GM19397 (cell line): Measurements from ENCODE around the gene PSMD11.
A peak's percentile ranks its signal among the peaks of the same experiment; 100 is the strongest.

Experiments used
- ATAC-seq: cut with Tn5 transposase; IDR thresholded peaks from one replicate; pipeline ENCODE4 v1.9.1; 2021; ENCODE audit warnings: mild to moderate bottlenecking, moderate library complexity; ENCODE audit not compliant: unreplicated experiment

Gene PSMD11

GRCh38 chr17:32489320-32490100 is 45.2 kb downstream of the PSMD11 start:
- ATAC-seq = no peak

- no peak for ATAC-seq
Measured at GRCh38 chr17:32490101-32490482, 45.8 kb downstream of the PSMD11 start.

- ATAC-seq = no peak
Measured at GRCh38 chr17:32491371-32492263, 47.3 kb downstream of the PSMD11 start.

DNA sequence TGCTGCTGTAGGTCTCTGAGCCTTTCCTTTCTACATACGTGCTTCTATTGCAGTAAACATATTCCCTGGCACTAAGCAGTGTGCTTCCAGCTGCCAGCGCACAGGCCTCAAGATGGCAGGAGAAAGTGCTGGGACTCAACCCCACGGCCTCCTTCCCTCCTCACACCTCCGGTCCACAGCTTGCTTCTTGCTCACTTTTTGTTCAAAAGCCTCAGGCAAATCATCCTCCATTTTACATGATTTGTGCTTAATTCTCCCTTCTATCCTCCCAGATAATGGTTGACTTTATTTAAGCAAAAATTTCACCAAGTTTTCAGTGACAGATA is 47.9 kb downstream of the PSMD11 start:
- no peak for ATAC-seq

DNA sequence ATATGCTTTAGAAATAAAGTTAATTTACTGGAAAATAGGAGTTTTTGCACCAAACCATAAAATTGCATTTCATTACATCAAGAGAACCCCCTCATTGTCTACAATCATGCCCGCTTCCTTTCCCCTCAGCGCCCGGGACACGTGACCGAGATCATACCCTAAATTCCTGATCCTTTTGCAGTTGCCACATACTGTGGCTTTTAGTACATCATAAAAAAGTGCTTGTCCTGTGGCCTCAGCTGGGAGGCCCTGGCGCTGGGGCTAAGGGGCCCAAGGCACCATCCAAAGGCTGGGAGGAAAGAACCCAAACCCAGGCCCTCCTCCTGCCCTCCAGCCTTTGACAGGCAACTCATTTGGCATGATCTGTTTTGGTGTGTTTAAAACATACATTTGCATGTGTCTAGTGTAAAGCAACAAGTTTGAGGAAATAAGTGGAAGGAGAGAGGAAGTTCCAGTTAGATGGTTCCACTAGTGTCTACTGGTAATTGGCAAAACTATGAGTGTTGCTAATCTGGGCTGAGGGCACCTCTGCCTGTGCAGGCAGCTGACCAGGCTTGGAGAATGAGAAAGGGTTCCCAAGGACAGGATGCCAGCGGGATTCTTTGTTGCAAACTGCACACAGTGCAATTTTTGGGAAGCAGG is 48.5 kb downstream of the PSMD11 start:
- no peak for ATAC-seq

DNA sequence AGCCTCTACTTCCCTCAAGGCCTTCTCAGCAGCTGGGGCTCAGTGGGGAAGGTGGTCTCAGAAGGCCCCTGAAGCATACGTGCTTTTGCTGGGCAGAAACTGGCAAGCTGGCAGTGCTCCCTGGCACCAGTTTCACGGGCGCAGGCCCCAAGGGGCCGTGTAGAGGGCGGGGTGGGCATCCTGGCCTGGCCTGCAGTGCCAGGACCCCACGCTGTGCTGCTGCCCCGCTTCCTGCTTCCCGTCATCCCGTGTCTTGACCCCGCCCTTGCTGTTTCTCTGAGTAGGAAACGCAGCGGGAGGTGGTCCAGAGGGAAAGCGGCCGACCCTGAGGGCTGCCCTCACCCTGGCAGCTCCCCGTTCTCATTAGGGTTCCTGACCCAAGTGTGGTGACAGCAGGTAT is 49.3 kb downstream of the PSMD11 start:
- ATAC-seq = no peak

DNA sequence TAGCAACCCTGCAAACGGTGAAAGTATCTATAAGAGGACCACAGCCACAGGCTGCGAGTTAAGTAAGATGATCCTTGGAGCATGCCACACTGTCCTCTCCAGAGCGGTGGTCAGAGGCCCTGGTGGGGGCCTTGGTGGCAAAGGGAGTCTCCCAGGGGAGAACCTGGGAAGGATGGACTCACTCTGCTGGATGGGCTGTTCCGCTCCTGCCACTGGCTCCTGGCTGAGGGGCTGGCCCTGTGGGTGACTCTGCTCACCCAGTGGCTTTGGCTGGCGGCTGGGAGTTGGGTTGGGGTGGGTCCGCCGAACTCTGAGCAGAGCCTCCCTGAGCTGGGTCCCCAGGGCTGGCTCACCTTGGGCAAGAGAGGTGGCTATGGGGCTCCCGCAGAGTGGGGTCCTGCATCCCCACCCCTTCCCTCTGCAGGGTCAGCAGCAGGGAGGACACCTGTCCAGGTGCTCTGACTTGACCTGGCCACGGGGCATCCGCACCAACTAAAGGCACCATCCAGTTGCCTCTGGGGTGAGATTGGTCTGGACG is 49.7 kb downstream of the PSMD11 start:
- ATAC-seq = no peak

DNA sequence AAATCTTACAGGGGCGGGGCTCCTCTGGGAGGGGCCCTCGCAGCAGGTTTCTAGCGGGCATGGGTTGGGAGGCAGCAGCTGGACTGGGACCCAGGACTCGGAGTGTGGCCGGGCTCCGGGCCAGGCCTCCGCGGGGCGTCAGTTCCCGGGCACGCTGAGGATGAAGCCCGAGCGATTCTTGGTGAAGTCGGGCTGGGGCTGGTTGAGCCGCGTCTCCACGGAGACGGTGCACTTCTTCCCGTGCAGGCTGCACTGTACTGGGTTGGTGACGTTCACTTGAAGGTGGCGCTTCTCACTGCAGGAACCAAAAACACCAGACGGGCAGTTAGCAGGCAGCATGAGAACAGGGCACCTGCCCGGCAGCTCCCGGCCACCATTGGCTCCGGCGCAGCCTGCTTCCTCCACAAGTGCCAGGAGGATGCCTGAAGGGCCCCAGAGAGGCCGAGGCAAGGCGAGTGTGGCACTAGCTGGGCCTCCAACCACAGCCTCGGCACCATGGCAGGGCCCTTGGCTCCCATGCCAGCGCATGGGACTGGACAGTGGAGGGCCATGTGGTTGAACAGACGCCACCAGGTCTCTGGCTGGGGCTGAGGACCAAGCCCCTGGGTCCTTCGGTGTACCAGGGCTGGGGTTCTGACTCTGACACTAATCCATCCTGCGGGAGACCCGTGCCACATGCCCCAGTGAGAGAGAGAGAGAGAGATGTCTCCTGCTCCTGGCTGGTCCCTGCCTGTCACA is 50.5 kb downstream of the PSMD11 start:
- ATAC-seq = no peak

- no peak for ATAC-seq
Measured at GRCh38 chr17:32495359-32496231, 51.3 kb downstream of the PSMD11 start.

GRCh38 chr17:32496395-32497073 is 52.2 kb downstream of the PSMD11 start:
- no peak for ATAC-seq

DNA sequence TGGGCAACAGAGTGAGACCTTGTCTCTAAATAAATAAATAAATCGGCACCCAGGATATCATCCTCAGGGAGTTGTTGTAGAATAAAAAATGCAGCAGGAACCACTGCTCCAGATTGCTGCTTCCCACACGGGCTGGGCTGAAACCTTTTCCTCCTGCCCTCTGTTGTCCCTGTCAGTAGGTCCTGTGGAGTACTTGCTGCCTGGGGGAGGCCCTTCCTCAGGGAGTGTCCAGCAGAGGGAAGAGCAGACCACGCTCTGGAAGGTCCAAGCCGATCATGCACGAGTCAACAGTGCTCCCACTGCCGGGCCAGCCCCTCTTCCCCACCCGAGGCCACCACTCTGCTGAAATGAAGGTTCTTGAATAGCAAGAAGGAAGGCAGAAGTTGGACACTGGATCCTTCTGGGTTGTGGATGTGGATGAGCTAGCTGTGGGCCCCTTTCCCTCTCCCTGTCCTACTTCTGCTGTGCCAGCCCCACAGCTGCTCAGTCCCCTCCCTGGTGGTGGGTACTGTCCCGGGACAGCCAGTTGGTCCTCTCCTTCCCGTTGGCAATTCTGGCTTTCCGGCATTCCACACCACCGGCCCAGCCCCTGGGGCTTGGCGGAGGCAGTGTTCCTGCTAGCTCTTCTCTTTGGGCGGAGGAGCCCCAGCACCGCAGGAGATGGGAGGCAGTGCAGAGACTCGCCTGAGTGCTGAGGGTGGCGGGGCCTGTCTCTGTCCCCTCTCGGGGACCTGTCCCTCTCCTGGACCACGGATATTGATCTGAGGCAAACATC is 53.3 kb downstream of the PSMD11 start:
- ATAC-seq = no peak

DNA sequence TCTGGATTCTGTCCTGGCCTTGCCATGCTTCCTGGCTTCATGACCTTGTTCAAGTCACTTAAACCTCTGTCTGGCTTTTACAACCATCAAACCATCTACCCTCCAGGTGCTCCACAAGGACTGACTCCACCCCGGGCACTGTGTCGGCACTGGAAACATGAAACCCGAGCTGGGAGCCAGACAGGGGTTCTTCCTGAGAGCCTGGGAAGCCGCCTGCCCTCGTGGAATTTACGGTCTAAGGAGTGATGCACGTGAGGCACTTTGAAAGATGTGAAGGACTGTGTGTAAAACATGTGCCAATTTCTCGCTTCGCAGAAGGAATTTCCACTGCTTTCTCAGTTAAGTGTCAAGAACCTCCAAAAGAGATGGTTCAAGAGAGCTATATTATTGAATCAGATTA is 54.1 kb downstream of the PSMD11 start:
- ATAC-seq = no peak

DNA sequence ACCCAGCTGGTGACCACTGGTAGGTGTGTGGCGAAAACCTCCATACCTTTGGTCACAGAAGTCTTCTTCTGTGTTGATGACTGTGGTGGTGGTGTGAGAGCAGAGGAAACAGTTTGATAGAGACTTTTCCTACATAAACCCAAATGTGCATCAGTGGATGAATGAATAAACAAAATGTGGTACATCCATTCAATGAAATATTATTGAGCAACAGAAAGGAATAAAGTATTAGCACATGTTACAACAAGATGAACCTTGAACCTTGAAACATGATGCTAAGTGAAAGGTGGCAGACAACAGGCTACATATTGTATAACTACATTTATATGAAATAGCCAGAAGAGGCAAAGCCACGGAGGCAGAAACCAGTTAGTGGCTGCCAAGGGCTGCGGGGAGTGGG is 57.7 kb downstream of the PSMD11 start:
- no peak for ATAC-seq

GRCh38 chr17:32502710-32503109 is 58.4 kb downstream of the PSMD11 start:
- no peak for ATAC-seq

DNA sequence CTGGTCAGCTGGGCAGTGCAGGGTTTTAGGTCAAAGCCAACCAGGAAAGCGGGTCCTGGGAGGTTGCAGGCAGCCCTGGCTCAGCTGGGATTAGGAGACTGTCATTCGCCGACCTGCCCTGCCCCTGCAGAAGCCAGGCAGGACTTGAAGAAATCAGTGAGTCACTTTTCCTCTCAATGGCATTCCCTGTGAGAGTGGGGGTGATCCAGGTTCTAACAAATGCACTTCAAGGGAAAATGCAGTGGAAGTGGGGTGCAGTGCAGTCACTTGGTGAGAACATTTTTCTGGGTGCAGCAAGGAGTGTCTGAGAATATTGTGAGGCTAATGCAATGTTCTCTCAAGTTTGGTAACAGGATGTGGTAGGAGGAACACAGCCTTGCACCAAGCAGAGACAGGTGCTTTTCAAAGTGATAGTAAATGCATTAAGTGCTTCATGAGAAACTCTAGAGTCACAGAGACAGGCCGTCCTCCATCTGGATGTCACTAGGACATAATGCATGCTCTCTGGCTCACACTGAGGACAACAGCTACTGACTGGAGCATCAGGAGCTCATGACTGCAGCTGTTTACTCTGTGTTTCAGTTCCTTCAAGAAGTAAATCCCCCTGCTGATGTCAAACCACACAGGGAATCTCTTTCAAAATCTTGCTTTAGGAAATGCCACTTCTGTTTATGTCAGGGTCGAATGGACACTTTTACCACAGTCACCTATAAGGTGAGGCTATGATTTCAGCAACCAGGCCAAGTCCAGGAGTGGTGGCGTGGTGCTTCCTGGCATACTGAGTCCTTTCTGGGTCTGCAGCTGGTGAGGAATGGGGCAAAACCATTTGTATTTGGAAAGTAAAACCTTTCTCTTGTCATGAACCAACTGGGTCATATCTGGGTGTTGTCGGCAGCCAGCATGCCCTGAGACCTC is 59.2 kb downstream of the PSMD11 start:
- ATAC-seq = peak; percentile 85

DNA sequence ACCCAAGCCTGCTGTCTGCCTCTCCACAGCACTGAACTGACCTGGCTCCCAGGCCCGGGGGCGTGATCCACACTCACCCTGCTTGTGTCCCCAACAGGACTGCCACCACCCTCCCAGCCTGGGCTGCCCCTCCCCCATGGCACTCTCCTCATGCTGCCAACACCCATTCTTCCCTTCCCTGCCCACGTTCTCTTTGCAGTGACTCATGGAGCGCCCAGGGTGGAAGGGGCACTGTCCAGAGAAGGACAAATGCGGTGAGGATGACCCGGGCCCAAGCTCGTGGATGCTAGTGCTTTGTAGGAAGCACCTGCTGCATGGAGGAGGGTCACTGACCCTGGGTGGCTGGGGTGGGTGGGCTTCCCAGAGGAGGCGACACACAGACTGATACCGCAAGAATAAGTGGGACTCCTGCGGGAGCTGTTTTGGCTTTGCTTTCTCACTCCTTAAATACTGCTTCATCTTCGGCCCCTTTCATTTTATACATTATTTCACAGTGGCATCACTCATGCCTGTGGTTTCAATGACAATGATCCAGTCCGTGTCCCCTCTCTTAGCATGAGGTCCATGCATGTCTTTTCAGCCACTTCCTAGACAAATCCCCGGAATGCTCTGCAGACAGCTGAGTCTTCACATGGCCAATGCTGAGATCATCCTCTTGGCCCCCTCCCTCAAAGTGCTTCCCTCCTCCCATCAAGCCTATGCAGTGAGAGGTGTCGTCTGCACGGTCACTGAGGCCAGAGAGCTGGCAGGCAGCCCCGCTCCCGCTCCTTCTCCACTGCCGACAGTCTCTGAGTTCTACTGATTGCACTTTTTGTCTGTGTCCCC is 60.1 kb downstream of the PSMD11 start:
- no peak for ATAC-seq

DNA sequence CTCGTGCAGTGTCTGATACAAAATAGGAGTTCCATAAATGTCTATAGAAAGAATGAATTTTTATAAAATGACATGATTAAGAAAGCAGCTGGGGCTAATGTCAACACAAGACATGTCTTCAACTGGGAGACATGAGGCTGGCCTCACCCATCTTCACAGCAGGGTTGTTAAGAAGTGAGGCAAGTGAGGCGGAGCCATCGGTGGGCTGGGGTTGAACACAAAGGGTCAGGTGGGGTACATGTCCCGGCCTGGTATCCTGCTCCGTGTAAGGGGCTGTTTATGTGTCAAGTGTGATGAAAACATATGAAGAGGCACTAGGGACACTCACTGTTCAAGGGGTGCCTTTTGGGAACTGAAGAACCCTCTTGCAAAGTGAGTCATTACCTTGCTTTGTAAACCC is 64.6 kb downstream of the PSMD11 start:
- no peak for ATAC-seq
